Measurements from ENCODE around the gene POLR3B.
"Not testable (repeated sequence)": the region's sequence is repeated elsewhere in the genome, so short reads cannot be mapped to it uniquely, and the experiment has no call there.

POLR3B gene

DNA sequence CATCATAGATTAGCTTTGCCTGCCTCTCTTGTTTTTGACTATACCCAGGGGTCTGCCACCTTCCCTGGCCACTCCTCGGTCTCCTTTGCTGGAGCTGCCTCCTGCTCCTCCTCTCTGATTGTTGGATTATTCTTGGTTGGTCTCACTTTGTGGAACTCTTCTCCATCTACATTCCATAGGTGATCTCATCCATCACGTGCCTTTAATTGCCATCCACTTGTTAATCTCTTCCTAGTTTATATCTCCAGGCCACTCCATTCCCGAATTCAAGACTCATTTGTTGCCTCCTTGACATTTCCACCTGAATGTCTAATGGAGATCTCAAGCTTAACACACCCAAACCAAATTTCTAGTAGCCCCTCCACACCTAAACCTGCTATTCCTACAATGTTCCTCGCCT, 5.4 kb downstream of the POLR3B start:
- 93% methylated on average over 4 of the region's 4 CpGs for WGBS, 2 experiments
- no peaks in the 10 kb centered on the region for H3K36me3 ChIP-seq (ENCODE audit: control insufficient read depth, insufficient read depth, low read length)
- no peaks in the 10 kb centered on the region for H3K27me3 ChIP-seq (ENCODE audit: control insufficient read depth, insufficient read depth, low read length, poor library complexity, severe bottlenecking)
- H3K27ac ChIP-seq (ENCODE audit: insufficient read depth, low read depth, low read length, poor library complexity, severe bottlenecking), result no peak overlapping the region
- H3K4me1 ChIP-seq (ENCODE audit: control insufficient read depth, insufficient read depth, low read length), result no peaks in the 10 kb centered on the region
- H3K9me3 ChIP-seq (ENCODE audit: control insufficient read depth, low read length), result no peaks in the 10 kb centered on the region
- H3K4me3 ChIP-seq (ENCODE audit: insufficient read depth, low read depth, low read length), result no peak overlapping the region

DNA sequence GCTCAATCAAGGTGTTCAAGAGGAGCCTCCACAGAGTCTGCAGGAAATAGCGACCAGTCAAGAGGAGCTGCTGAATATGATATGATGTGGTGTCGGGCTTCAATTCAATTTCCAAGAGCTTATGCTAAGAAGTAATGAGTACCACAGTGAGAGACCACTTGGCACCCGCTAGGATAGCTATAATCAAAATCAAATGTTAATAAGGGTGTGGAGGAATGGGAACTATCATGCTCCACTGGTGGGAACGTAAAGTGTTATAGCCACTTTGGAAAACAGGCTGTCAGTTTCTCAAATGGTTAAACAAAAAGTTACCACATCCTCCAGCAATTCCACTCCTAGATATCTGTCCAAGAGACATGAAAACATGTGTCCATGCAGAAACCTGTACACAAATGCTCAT, 6.7 kb downstream of the POLR3B start:
- no peaks in the 10 kb centered on the region for H3K27me3 ChIP-seq (ENCODE audit: control insufficient read depth, insufficient read depth, low read length, poor library complexity, severe bottlenecking)
- H3K4me1 ChIP-seq (ENCODE audit: control insufficient read depth, insufficient read depth, low read length), result no peaks in the 10 kb centered on the region
- H3K27ac ChIP-seq (ENCODE audit: insufficient read depth, low read depth, low read length, poor library complexity, severe bottlenecking), result no peak overlapping the region
- H3K4me3 ChIP-seq (ENCODE audit: insufficient read depth, low read depth, low read length), result no peak overlapping the region
- H3K9me3 ChIP-seq (ENCODE audit: control insufficient read depth, low read length), result no peaks in the 10 kb centered on the region
- H3K36me3 ChIP-seq (ENCODE audit: control insufficient read depth, insufficient read depth, low read length), result peaks cover 2% of the 10 kb centered on the region
- 98% methylated on average over 4 of the region's 4 CpGs for WGBS, 2 experiments

DNA sequence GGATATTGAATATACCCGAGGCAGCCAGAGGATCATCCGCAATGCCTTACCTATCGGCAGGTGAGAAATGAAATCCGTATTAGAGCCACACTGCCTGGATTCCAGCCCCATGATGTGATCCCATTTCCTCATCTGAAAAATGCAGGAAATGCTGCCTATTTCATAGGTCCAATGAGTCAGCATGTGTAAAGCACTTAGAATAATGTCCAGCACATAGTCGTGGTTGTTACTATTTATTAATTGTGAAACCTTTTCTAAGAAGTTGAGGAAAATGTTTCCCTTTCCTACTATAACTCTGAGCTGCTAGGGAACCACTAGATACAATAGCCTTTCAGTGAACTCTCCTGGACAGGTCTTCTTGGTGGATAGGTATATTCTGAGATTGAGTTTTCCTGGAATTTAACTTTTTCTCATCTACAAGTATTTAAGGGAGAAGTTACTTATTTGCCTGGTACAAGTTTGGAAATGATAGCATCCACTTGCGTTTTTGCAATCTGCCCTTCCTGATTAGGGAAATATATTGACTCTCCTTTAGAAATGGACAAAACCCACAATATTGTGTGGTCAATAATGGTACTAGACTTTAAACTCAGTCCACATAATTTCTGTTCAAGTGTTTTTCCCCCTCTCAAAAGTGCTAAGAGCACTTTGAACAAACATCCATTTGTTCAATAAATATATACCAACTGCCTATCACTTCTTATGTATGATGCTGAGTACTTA, 12.2 kb downstream of the POLR3B start:
- peaks cover 20% of the 10 kb centered on the region for H3K36me3 ChIP-seq (ENCODE audit: control insufficient read depth, insufficient read depth, low read length)
- no peaks in the 10 kb centered on the region for H3K27me3 ChIP-seq (ENCODE audit: control insufficient read depth, insufficient read depth, low read length, poor library complexity, severe bottlenecking)
- no peak overlapping the region for H3K27ac ChIP-seq (ENCODE audit: insufficient read depth, low read depth, low read length, poor library complexity, severe bottlenecking)
- no peak overlapping the region for H3K4me3 ChIP-seq (ENCODE audit: insufficient read depth, low read depth, low read length)
- no peaks in the 10 kb centered on the region for H3K4me1 ChIP-seq (ENCODE audit: control insufficient read depth, insufficient read depth, low read length)
- WGBS, 2 experiments, result 90 to 94% methylated on average over 6 of the region's 6 CpGs
- no peaks in the 10 kb centered on the region for H3K9me3 ChIP-seq (ENCODE audit: control insufficient read depth, low read length)

DNA sequence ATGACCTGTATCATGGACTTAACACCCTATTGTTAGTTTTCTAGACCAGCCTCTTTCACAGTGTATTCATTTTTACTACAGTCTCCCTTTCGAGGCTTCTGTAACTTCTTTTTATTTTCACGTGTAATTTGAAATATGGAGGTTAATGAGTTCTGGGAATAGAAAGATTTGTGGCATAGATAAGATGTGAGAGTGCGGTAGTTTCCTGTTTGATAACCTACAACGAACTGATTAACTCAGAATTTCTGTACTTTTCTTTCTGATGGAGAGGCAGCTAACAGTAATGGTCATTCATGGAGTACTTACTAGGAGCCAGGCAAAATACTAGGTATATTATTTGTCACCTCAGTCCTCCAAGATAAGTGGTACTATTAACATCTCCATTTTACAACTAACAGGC, 21.2 kb downstream of the POLR3B start:
- no peaks in the 10 kb centered on the region for H3K27me3 ChIP-seq (ENCODE audit: control insufficient read depth, insufficient read depth, low read length, poor library complexity, severe bottlenecking)
- no peak overlapping the region for H3K27ac ChIP-seq (ENCODE audit: insufficient read depth, low read depth, low read length, poor library complexity, severe bottlenecking)
- H3K4me3 ChIP-seq (ENCODE audit: insufficient read depth, low read depth, low read length), result no peak overlapping the region
- H3K36me3 ChIP-seq (ENCODE audit: control insufficient read depth, insufficient read depth, low read length), result peaks cover 14% of the 10 kb centered on the region
- H3K4me1 ChIP-seq (ENCODE audit: control insufficient read depth, insufficient read depth, low read length), result no peaks in the 10 kb centered on the region
- H3K9me3 ChIP-seq (ENCODE audit: control insufficient read depth, low read length), result no peaks in the 10 kb centered on the region
- 93 to 95% methylated on average over 4 of the region's 4 CpGs for WGBS, 2 experiments

DNA sequence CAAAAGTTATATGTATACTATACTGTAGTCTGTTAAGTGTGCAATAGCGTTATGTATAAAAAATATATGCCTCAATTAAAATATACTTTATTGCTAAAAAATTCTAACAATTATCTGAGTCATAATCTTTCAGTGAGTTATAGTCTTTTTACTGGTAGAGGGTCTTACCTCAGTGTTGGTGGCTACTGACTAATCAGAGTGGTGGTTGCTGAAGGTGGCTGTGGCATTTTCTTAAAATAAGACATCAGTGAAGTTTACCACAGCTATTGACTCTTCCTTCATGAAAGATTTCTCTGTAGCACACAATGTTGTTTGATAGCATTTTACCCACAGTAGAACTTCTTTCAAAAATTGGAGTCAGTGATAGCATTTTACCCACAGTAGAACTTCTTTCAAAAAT, 23.4 kb downstream of the POLR3B start:
- Histone ChIP-seq H3K9me3 (ENCODE audit: control insufficient read depth, low read length) (no peaks in the 10 kb centered on the region), H3K36me3 (ENCODE audit: control insufficient read depth, insufficient read depth, low read length) (peaks cover 14% of the 10 kb centered on the region), H3K4me3 (ENCODE audit: insufficient read depth, low read depth, low read length) (no peak overlapping the region), H3K27me3 (ENCODE audit: control insufficient read depth, insufficient read depth, low read length, poor library complexity, severe bottlenecking) (no peaks in the 10 kb centered on the region), H3K4me1 (ENCODE audit: control insufficient read depth, insufficient read depth, low read length) (no peaks in the 10 kb centered on the region), H3K27ac (ENCODE audit: insufficient read depth, low read depth, low read length, poor library complexity, severe bottlenecking) (no peak overlapping the region)
- no CpG with 5 or more reads among the region's 1 CpG for WGBS, 2 experiments

DNA sequence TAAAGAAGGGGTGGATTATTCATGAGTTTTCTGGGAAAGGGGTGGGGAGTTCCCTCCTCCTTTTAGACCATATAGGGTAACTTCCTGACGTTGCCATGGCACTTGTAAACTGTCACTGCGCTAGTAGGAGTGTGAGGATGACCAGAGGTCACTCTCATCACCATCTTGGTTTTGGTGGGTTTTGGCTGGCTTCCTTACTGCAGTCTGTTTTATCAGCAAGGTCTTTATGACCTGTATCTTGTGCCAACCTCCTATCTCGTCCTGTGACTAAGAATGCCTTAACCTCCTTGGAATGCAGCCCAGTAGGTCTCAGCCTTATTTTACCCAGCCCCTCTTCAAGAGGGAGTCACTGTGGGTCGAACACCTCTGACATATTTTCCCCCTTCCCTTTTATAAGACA, 24.3 kb downstream of the POLR3B start:
- H3K4me3 ChIP-seq (ENCODE audit: insufficient read depth, low read depth, low read length), result not testable (repeated sequence)
- WGBS, 2 experiments, result 94 to 99% methylated on average over 4 of the region's 4 CpGs
- peaks cover 14% of the 10 kb centered on the region for H3K36me3 ChIP-seq (ENCODE audit: control insufficient read depth, insufficient read depth, low read length)

DNA sequence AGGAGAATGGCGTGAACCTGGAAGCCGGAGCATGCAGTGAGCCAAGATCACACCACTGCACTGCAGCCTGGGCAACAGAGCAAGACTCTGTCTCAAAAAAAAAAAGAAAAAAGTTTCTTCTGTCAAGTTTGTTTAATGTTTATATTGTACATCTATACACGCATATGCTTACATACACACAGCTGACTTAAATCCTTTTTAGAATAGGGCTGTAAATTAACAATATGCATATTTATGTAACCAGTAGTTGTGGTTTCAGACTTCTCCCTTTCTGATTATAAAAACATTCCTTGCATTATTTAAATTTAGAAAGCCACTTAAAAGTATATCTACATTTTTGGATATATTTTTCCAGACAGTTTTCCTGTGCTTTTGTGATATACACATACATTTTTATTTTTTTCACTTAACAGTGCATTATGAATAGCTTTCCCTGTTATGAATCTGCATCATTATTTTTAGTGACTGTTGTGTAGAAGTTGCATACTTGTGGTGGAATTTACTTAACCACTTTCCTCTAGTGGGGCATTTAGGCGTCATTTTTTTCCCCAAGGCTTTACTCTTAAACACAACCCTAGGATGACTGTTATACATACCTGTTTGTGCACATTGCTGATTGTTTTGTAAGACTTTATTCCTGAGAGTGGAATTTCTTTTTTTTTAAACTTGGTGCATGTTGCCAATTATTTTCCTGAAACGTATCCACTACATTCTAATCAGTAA, 29.4 kb downstream of the POLR3B start:
- no peak overlapping the region for H3K27ac ChIP-seq (ENCODE audit: insufficient read depth, low read depth, low read length, poor library complexity, severe bottlenecking)
- H3K4me3 ChIP-seq (ENCODE audit: insufficient read depth, low read depth, low read length), result no peak overlapping the region
- no peaks in the 10 kb centered on the region for H3K27me3 ChIP-seq (ENCODE audit: control insufficient read depth, insufficient read depth, low read length, poor library complexity, severe bottlenecking)
- peaks cover 6% of the 10 kb centered on the region for H3K36me3 ChIP-seq (ENCODE audit: control insufficient read depth, insufficient read depth, low read length)
- H3K4me1 ChIP-seq (ENCODE audit: control insufficient read depth, insufficient read depth, low read length), result no peaks in the 10 kb centered on the region
- H3K9me3 ChIP-seq (ENCODE audit: control insufficient read depth, low read length), result no peaks in the 10 kb centered on the region
- WGBS, 2 experiments, result 94 to 97% methylated on average over 2 to 3 of the region's 5 CpGs

More for the DNA sequence above, 24.3 kb downstream of the POLR3B start:
- H3K9me3 ChIP-seq (ENCODE audit: control insufficient read depth, low read length); H3K27ac ChIP-seq (ENCODE audit: insufficient read depth, low read depth, low read length, poor library complexity, severe bottlenecking); H3K27me3 ChIP-seq (ENCODE audit: control insufficient read depth, insufficient read depth, low read length, poor library complexity, severe bottlenecking); H3K4me1 ChIP-seq (ENCODE audit: control insufficient read depth, insufficient read depth, low read length): not testable (repeated sequence)

DNA sequence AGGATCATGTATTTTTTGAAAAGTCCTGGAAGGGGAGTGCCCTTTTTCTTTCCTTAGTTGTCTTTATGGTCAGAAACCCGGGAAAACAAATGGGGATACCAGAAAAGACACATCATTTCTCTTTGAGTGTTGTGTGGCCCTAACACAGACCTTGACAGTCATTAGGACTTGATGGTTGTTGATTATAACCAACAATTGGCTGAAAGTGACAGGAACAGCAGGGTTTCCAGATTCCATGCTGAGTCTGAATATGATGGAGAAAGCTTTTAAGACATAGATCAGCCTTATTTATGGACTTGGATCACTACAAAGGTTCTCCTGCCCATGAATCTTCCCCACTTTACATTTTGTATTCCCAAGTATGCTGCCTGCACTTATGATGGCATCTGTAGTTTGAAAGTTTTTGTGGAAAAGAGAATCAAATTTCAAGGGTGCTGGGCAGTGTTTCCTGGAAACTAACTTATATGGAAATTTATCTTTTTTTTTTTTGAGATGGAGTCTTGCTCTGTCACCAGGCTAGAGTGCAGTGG, 30.4 kb downstream of the POLR3B start:
- no peaks in the 10 kb centered on the region for H3K4me1 ChIP-seq (ENCODE audit: control insufficient read depth, insufficient read depth, low read length)
- H3K9me3 ChIP-seq (ENCODE audit: control insufficient read depth, low read length), result no peaks in the 10 kb centered on the region
- H3K36me3 ChIP-seq (ENCODE audit: control insufficient read depth, insufficient read depth, low read length), result no peaks in the 10 kb centered on the region
- H3K27me3 ChIP-seq (ENCODE audit: control insufficient read depth, insufficient read depth, low read length, poor library complexity, severe bottlenecking), result no peaks in the 10 kb centered on the region
- 68 to 71% methylated on average over 1 of the region's 1 CpG for WGBS, 2 experiments
- H3K27ac ChIP-seq (ENCODE audit: insufficient read depth, low read depth, low read length, poor library complexity, severe bottlenecking), result no peak overlapping the region
- H3K4me3 ChIP-seq (ENCODE audit: insufficient read depth, low read depth, low read length), result no peak overlapping the region

DNA sequence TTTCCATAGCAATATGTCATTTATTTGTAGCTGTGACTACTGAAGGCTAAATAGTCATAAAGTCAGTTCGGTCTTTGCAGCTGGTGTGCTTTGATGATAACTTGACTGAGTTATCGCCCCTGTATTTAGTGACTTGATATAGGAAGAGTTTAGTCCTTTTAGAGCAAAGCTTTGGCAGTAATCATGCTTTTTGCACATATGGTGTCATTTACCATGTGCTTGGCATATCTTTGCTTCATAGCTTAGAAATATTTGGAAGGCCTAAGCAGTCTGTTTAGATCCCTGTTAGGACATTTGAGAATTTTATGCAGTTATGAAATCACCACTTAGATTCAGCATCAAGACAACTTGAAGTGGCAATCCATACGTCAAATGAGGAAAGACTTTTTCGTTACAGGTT, 31.6 kb downstream of the POLR3B start:
- Histone ChIP-seq H3K27ac (ENCODE audit: insufficient read depth, low read depth, low read length, poor library complexity, severe bottlenecking) (no peak overlapping the region), H3K36me3 (ENCODE audit: control insufficient read depth, insufficient read depth, low read length) (no peaks in the 10 kb centered on the region)
- WGBS, 2 experiments, result 98 to 99% methylated on average over 4 of the region's 4 CpGs

DNA sequence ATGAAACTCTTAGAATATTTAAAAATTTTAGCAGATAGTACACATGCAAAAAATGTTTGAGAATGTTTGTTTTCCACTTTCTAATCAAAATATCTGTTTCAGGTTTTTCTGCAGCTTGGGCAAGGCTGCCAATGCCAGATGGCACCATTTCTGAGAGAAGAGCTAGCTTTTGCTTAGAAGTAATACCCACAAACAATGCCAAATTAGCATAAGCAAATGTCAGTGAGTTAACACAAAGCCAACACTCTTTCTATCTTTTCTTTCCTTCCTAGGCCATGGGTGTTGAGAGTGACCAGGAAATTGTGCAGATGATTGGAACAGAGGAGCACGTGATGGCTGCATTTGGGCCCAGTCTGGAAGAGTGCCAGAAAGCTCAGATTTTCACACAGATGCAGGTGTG, 35.2 kb downstream of the POLR3B start:
- 93 to 96% methylated on average over 1 of the region's 1 CpG for WGBS, 2 experiments
- Histone ChIP-seq H3K4me3 (ENCODE audit: insufficient read depth, low read depth, low read length) (no peak overlapping the region), H3K27ac (ENCODE audit: insufficient read depth, low read depth, low read length, poor library complexity, severe bottlenecking) (no peak overlapping the region), H3K36me3 (ENCODE audit: control insufficient read depth, insufficient read depth, low read length) (peaks cover 16% of the 10 kb centered on the region), H3K9me3 (ENCODE audit: control insufficient read depth, low read length) (no peaks in the 10 kb centered on the region), H3K4me1 (ENCODE audit: control insufficient read depth, insufficient read depth, low read length) (no peaks in the 10 kb centered on the region), H3K27me3 (ENCODE audit: control insufficient read depth, insufficient read depth, low read length, poor library complexity, severe bottlenecking) (no peaks in the 10 kb centered on the region)

More for the DNA sequence above, 31.6 kb downstream of the POLR3B start:
- Histone ChIP-seq H3K27me3 (ENCODE audit: control insufficient read depth, insufficient read depth, low read length, poor library complexity, severe bottlenecking) (no peaks in the 10 kb centered on the region), H3K9me3 (ENCODE audit: control insufficient read depth, low read length) (no peaks in the 10 kb centered on the region), H3K4me3 (ENCODE audit: insufficient read depth, low read depth, low read length) (no peak overlapping the region), H3K4me1 (ENCODE audit: control insufficient read depth, insufficient read depth, low read length) (no peaks in the 10 kb centered on the region)
